Uterus (tissue), 4 donors: Measurements from ENCODE around the gene CRY1. TPM values are rescaled to one million over a fixed set of nuclear protein-coding genes. Genes with fewer than 3 reads are reported as not detected.
"Not testable (repeated sequence)": the region's sequence is repeated elsewhere in the genome, so short reads cannot be mapped to it uniquely, and the experiment has no call there.

ENCODE experiments used
- DNase-seq, 2 donors: peaks; one replicate each; pipeline ENCODE4 v3.0.0-alpha.2; 2019 to 2020
- H3K27ac ChIP-seq, 2 donors: fragments of 200-600 bp; sonication (generic); 1 replicate in 1 of 2; 2 replicates in 1 of 2; pipeline ENCODE4 v1.5.1; 2016 to 2018
- H3K27me3 ChIP-seq, 2 donors: fragments of 200-600 bp; sonication (generic); one replicate each; pipeline ENCODE4 v1.5.1; 2018 to 2019; ENCODE audit warnings: control low read depth in 1 of 2
- H3K36me3 ChIP-seq, 2 donors: fragments of 200-600 bp; sonication (generic); one replicate each; pipeline ENCODE4 v1.5.1; 2019; ENCODE audit warnings: control low read depth in 1 of 2
- H3K4me1 ChIP-seq, 2 donors: fragments of 200-600 bp; sonication (generic); one replicate each; pipeline ENCODE4 v1.5.1; 2018 to 2019; ENCODE audit warnings: control low read depth in 1 of 2
- H3K4me3 ChIP-seq, 2 donors: fragments of 200-600 bp; sonication (generic); 1 replicate in 1 of 2; 2 replicates in 1 of 2; pipeline ENCODE4 v1.5.1; 2018 to 2019; ENCODE audit warnings: mild to moderate bottlenecking in 1 of 2
- H3K9me3 ChIP-seq, 2 donors: fragments of 200-600 bp; sonication (generic); one replicate each; pipeline ENCODE4 v1.5.1; 2019; ENCODE audit warnings: control low read depth in 1 of 2
- POLR2A ChIP-seq, 2 donors: fragments of 450-650 bp; IDR thresholded peaks; one replicate each; pipeline ENCODE4 v1.6.1; 2016; ENCODE audit warnings: antibody characterized with exemption in 2 of 2, mild to moderate bottlenecking in 1 of 2, moderate library complexity in 1 of 2
- intact Hi-C: fragments of 100-400 bp; cut with DNase I; formaldehyde crosslinking; loops from one replicate; pipeline ENCODE4 v1.15.1; 2023; ENCODE audit warnings: low total_unique reads
- total RNA-seq, 4 donors: library from RNA; depleted of rRNA in 3 of 4; stranded (reverse); fragments of >200 nt in 3 of 4; gene quantifications; one replicate each; pipeline versions ENCODE4 v1.1.0 to v1.2.4, GENCODE V29; 2014 to 2023
- TF ChIP-seq, protein P1 (sequence below), 4 experiments: fragments of 200-600 bp in 2 of 4; fragments of 450-650 bp in 2 of 4; sonication (generic) in 2 of 4; IDR thresholded peaks; one replicate each; pipeline ENCODE4 v1.5.1; 2016 to 2019; ENCODE audit warnings: antibody characterized with exemption in 4 of 4, mild to moderate bottlenecking in 2 of 4, moderate library complexity in 1 of 4
- donor health status: DM: yes; HTN: yes; CAD: no.

Gene CRY1
- total RNA-seq, 4 donors from 2014 or later: 8.2 to 66.5 (median 35.6) TPM

- no peak overlapping the region for H3K4me3 ChIP-seq
These were observed 62.3 kb downstream of the CRY1 start for GRCh38 chr12:107031061-107031460.

DNA sequence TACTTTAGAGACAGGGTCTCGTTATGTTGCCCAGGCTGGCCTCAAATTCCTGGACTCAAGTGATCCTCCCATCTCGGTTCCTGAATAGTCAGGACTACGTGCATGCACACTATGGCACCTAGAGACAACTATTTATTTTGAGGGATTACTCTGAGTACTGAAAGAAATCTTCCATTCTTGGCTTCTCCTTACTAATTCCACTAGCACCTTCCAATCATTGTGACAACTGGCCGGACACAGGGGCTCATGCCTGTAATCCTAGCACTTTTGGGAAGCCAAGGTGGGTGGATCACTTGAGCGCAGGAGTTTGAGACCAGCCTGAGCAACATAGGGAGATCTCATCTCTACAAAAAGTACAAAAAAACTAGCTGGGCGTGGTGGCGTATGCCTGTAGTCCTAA, 64.3 kb downstream of the CRY1 start:
- no peaks in the 10 kb centered on the region for H3K27me3 ChIP-seq
- intact Hi-C loops: no loop called here
- peaks cover 4 to 9% of the 10 kb centered on the region in 2 donors for H3K4me1 ChIP-seq
- no peaks in the 10 kb centered on the region for H3K36me3 ChIP-seq
- no peak for DNase-seq
- H3K4me3 ChIP-seq: no peak overlapping the region
- peak overlapping the region in 1 of 2 donors; percentile 10 for H3K27ac ChIP-seq
- H3K9me3 ChIP-seq: no peaks in the 10 kb centered on the region
- TF ChIP-seq POLR2A (IDR thresholded peaks at IDR 0.05): no peak

More at GRCh38 chr12:107031061-107031460, 62.3 kb downstream of the CRY1 start:
- no peak for DNase-seq
- no peaks in the 10 kb centered on the region for H3K36me3 ChIP-seq
- H3K9me3 ChIP-seq: no peaks in the 10 kb centered on the region
- intact Hi-C loops: no loop called here
- H3K27me3 ChIP-seq: no peaks in the 10 kb centered on the region
- H3K4me1 ChIP-seq: peaks cover 4 to 9% of the 10 kb centered on the region in 2 donors
- H3K27ac ChIP-seq: peak overlapping the region; percentile 18 to 30
- no peak for TF ChIP-seq POLR2A (IDR thresholded peaks at IDR 0.05)
- TF ChIP-seq, protein P1, sequence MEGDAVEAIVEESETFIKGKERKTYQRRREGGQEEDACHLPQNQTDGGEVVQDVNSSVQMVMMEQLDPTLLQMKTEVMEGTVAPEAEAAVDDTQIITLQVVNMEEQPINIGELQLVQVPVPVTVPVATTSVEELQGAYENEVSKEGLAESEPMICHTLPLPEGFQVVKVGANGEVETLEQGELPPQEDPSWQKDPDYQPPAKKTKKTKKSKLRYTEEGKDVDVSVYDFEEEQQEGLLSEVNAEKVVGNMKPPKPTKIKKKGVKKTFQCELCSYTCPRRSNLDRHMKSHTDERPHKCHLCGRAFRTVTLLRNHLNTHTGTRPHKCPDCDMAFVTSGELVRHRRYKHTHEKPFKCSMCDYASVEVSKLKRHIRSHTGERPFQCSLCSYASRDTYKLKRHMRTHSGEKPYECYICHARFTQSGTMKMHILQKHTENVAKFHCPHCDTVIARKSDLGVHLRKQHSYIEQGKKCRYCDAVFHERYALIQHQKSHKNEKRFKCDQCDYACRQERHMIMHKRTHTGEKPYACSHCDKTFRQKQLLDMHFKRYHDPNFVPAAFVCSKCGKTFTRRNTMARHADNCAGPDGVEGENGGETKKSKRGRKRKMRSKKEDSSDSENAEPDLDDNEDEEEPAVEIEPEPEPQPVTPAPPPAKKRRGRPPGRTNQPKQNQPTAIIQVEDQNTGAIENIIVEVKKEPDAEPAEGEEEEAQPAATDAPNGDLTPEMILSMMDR (IDR thresholded peaks at IDR 0.05): no peak

DNA sequence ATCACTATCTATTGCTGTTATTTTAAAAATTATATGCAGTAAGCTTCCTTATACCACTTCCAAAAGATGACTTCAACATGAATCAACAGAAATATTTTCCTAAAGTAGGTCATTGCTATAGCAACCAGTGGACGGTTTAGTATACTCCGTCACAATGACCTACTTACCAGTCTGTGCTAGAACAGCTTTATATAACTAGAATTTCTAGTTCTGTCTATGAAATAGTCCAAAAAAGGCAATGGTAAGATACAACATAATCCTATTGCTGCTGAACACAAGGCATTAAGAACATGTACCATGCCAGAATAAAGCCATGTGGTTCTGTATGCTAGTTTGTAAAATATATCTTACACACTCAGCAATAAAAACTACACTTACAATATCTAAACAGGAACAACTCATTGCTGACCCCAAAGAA, 65.7 kb downstream of the CRY1 start:
- peak in 1 of 2 donors; percentile 25 for TF ChIP-seq POLR2A (IDR thresholded peaks at IDR 0.05)
- TF ChIP-seq, protein P1 (IDR thresholded peaks at IDR 0.05): no peak
- DNase-seq: peak in 1 of 2 donors; percentile 22
- intact Hi-C loops: no loop called here

GRCh38 chr12:107026806-107027635, 66.3 kb downstream of the CRY1 start:
- Histone ChIP-seq H3K9me3 (no peaks in the 10 kb centered on the region), H3K4me3 (no peak overlapping the region), H3K36me3 (no peaks in the 10 kb centered on the region), H3K4me1 (peaks cover 4 to 12% of the 10 kb centered on the region in 2 donors), H3K27me3 (no peaks in the 10 kb centered on the region), H3K27ac (peak overlapping the region; percentile 57 to 85)
- intact Hi-C loops: no loop called here
- TF ChIP-seq, protein P1 (IDR thresholded peaks at IDR 0.05): no peak
- TF ChIP-seq POLR2A (IDR thresholded peaks at IDR 0.05): no peak
- no peak for DNase-seq

More for the DNA sequence above, 65.7 kb downstream of the CRY1 start:
- H3K4me1 ChIP-seq: peaks cover 4 to 9% of the 10 kb centered on the region in 2 donors
- no peaks in the 10 kb centered on the region for H3K36me3 ChIP-seq
- H3K27ac ChIP-seq: peak overlapping the region; percentile 50 to 85
- no peaks in the 10 kb centered on the region for H3K27me3 ChIP-seq
- H3K4me3 ChIP-seq: no peak overlapping the region
- no peaks in the 10 kb centered on the region for H3K9me3 ChIP-seq

DNA sequence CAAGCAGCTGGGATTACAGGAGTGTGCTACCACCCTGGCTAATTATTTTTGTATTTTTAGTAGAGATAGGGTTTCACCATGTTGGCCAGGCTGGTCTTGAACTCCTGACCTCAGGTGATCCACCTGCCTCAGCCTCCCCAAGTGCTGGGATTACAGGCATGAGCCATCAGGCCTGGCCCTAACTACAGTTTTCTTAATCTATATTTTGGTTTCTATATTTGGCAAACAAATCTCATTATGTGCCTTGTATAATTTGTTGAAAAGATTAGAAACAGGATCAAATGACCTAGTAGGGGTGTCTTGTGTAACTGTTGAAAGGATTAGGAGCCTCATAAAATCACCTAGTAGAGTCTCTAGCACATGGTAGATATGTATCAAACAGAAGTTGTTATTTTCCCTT, 67.0 kb downstream of the CRY1 start:
- H3K4me3 ChIP-seq, H3K9me3 ChIP-seq, H3K27me3 ChIP-seq, DNase-seq, intact Hi-C loops, H3K36me3 ChIP-seq: not testable (repeated sequence)
- Histone ChIP-seq H3K4me1 (peaks cover 4 to 12% of the 10 kb centered on the region in 2 donors), H3K27ac (peak overlapping the region; percentile 57 to 85)

DNA sequence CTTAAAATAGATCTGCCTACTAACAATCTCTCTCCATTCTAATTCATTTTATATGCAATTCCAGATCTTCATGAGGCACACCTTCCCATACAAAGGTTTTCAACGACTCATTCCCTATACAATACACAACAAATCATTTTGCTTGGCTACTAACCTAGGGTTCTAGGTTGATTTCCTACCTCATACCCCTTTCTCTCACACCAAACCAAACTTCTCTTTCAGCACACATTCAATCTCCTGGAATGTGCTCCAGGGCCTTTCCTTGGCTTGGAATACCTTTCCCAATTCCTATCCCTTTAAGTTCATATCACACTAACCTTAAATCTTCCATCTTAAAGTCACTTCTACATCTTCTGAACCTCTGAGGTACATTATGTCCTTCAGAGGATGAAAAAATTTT, 67.7 kb downstream of the CRY1 start:
- H3K27me3 ChIP-seq: no peaks in the 10 kb centered on the region
- no peak for DNase-seq
- peaks cover 4 to 12% of the 10 kb centered on the region in 2 donors for H3K4me1 ChIP-seq
- no peak overlapping the region for H3K27ac ChIP-seq
- H3K9me3 ChIP-seq: no peaks in the 10 kb centered on the region
- intact Hi-C loops: no loop called here
- H3K36me3 ChIP-seq: no peaks in the 10 kb centered on the region
- H3K4me3 ChIP-seq: no peak overlapping the region
- TF ChIP-seq POLR2A (IDR thresholded peaks at IDR 0.05): no peak
- TF ChIP-seq, protein P1 (IDR thresholded peaks at IDR 0.05): no peak
